IMR-90 (cell line): Measurements from ENCODE around the gene MSI1. TPM values are rescaled to one million over a fixed set of nuclear protein-coding genes. Genes with fewer than 3 reads are reported as not detected.
A peak's percentile ranks its signal among the peaks of the same experiment; 100 is the strongest.

ENCODE experiments used
- ATAC-seq: fragments of 200-7000 bp; cut with Tn5 transposase; 2 replicates; pipeline ENCODE4 v1.9.1; 2020; ENCODE audit warnings: low read depth, mild to moderate bottlenecking, moderate library complexity
- BruUV-seq: library from RNA; stranded (reverse); fragments of 400-500 nt; replicated peaks from 2 replicates; lab custom pipeline; 2021; lab: Mats Ljungman, UMichigan
- CTCF ChIA-PET: fragments of 300-600 bp; formaldehyde crosslinking; extraction: SDS; loops from one replicate; lab custom pipeline; 2021; ENCODE audit warnings: antibody characterized with exemption; lab: Yijun Ruan, JAX
- POLR2A ChIA-PET: fragments of 300-600 bp; sonication (Branson Sonifier 250); formaldehyde crosslinking; loops from one replicate; lab custom pipeline; 2022; ENCODE audit warnings: antibody characterized with exemption; ENCODE audit not compliant: unreplicated experiment; lab: Charles Lee
- DNase-seq: peaks from one replicate; pipeline ENCODE4 v3.0.0; 2013
- H2AFZ ChIP-seq: replicated peaks from 2 replicates; pipeline ENCODE3; 2013; ENCODE audit warnings: low read length, mild to moderate bottlenecking; ENCODE audit not compliant: poor library complexity
- H2AK5ac ChIP-seq: 2 replicates; pipeline ENCODE4 v1.6.1; 2013; ENCODE audit warnings: low read depth, low read length, inconsistent platforms
- H2AK9ac ChIP-seq: replicated peaks from 2 replicates; pipeline ENCODE3; 2013; ENCODE audit warnings: mild to moderate bottlenecking, low read depth, low read length, moderate library complexity; ENCODE audit not compliant: poor library complexity
- H2BK120ac ChIP-seq: 2 replicates; pipeline ENCODE4 v1.6.1; 2013; ENCODE audit warnings: low read depth, low read length, inconsistent platforms
- H2BK15ac ChIP-seq: 3 replicates; pipeline ENCODE4 v1.6.1; 2013; ENCODE audit warnings: low read depth, low read length, inconsistent platforms
- H2BK20ac ChIP-seq: 2 replicates; pipeline ENCODE4 v1.6.1; 2013; ENCODE audit warnings: low read depth, mild to moderate bottlenecking, inconsistent platforms, low read length, moderate library complexity
- H2BK5ac ChIP-seq: 2 replicates; pipeline ENCODE4 v1.6.1; 2013; ENCODE audit warnings: mild to moderate bottlenecking, low read depth, low read length, inconsistent platforms; ENCODE audit not compliant: poor library complexity, severe bottlenecking
- H3K14ac ChIP-seq: replicated peaks from 2 replicates; pipeline ENCODE4 v1.6.1; 2013; ENCODE audit warnings: low read depth, low read length, inconsistent platforms
- H3K18ac ChIP-seq: 2 replicates; pipeline ENCODE4 v1.6.1; 2013; ENCODE audit warnings: low read depth, low read length, control low read depth
- H3K23ac ChIP-seq: 2 replicates; pipeline ENCODE4 v1.6.1; 2013; ENCODE audit warnings: low read depth, low read length, inconsistent platforms
- H3K27ac ChIP-seq: 2 replicates; pipeline ENCODE4 v1.5.1; 2013; ENCODE audit warnings: mild to moderate bottlenecking, control low read depth, low read length; ENCODE audit not compliant: insufficient read depth
- H3K27me3 ChIP-seq: 2 replicates; pipeline ENCODE4 v1.6.1; 2013; ENCODE audit warnings: low read length; ENCODE audit not compliant: control insufficient read depth, insufficient read depth
- H3K36me3 ChIP-seq: 2 replicates; pipeline ENCODE4 v1.6.1; 2013; ENCODE audit warnings: low read length, mixed read lengths; ENCODE audit not compliant: control insufficient read depth, insufficient read depth
- H3K4ac ChIP-seq: 2 replicates; pipeline ENCODE4 v1.6.1; 2013; ENCODE audit warnings: low read depth, low read length, inconsistent platforms
- H3K4me1 ChIP-seq: 2 replicates; pipeline ENCODE4 v1.6.1; 2013; ENCODE audit warnings: low read length, mixed read lengths; ENCODE audit not compliant: control insufficient read depth, insufficient read depth
- H3K4me2 ChIP-seq: 2 replicates; pipeline ENCODE4 v1.6.1; 2013; ENCODE audit warnings: low read depth, mild to moderate bottlenecking, control low read depth, low read length, moderate library complexity
- H3K4me3 ChIP-seq: 2 replicates; pipeline ENCODE4 v1.5.1; 2013; ENCODE audit warnings: low read depth, mild to moderate bottlenecking, control low read depth, low read length, moderate library complexity; ENCODE audit not compliant: insufficient read depth
- H3K56ac ChIP-seq: 2 replicates; pipeline ENCODE4 v1.6.1; 2013; ENCODE audit warnings: low read length, inconsistent platforms; ENCODE audit not compliant: insufficient read depth; ENCODE audit errors: extremely low read depth
- H3K79me1 ChIP-seq, 2 experiments: 2 replicates each; pipeline ENCODE4 v1.6.1; 2013; ENCODE audit warnings: low read length in 2 of 2, inconsistent platforms in 1 of 2, low read depth in 1 of 2
- H3K9ac ChIP-seq: 2 replicates; pipeline ENCODE4 v1.6.1; 2013; ENCODE audit warnings: low read depth, low read length, control low read depth
- H3K9me1 ChIP-seq: 2 replicates; pipeline ENCODE4 v1.6.1; 2013; ENCODE audit warnings: low read length, inconsistent platforms; ENCODE audit not compliant: insufficient read depth
- H3K9me3 ChIP-seq: 2 replicates; pipeline ENCODE4 v1.6.1; 2013; ENCODE audit warnings: low read length; ENCODE audit not compliant: control insufficient read depth, insufficient read depth
- H4K20me1 ChIP-seq: 2 replicates; pipeline ENCODE4 v1.6.1; 2013; ENCODE audit warnings: low read length, inconsistent platforms; ENCODE audit not compliant: insufficient read depth
- H4K5ac ChIP-seq: 2 replicates; pipeline ENCODE4 v1.6.1; 2013; ENCODE audit warnings: mild to moderate bottlenecking, low read depth, low read length, control low read depth
- H4K8ac ChIP-seq, 2 experiments: 2 replicates each; pipeline ENCODE4 v1.6.1; 2013; ENCODE audit warnings: low read depth in 2 of 2, low read length in 2 of 2, control low read depth in 1 of 2, inconsistent platforms in 1 of 2
- H4K91ac ChIP-seq: 2 replicates; pipeline ENCODE4 v1.6.1; 2013; ENCODE audit warnings: low read depth, low read length, inconsistent platforms; ENCODE audit not compliant: insufficient read depth
- MAZ ChIP-seq: IDR thresholded peaks from 2 replicates; pipeline ENCODE4 v1.6.1; 2012; ENCODE audit warnings: low read depth, mild to moderate bottlenecking, low read length, improper control_type of control experiment, moderate library complexity, borderline replicate concordance
- RFX5 ChIP-seq: IDR thresholded peaks from 2 replicates; pipeline ENCODE4 v1.8.0; 2012; ENCODE audit warnings: low read depth, mild to moderate bottlenecking, low read length, moderate library complexity
- WGBS, 2 experiments: methylation state at CpG; one replicate each; pipeline versions ENCODE4 v1.1.5 to v1.1.7; 2013; ENCODE audit warnings: missing lambda C conversion rate in 2 of 2; ENCODE audit not compliant: insufficient read length in 1 of 2; ENCODE audit errors: extremely low coverage in 2 of 2; 5-methylcytosine and 5-hydroxymethylcytosine counted together
- dilution Hi-C: fragments of 300-500 bp; cut with HindIII; formaldehyde crosslinking; loops from one replicate; pipeline ENCODE4 v1.14.3; 2018; ENCODE audit warnings: low sequenced_read_pairs; ENCODE audit not compliant: unreplicated experiment
- in situ Hi-C: fragments of 300-500 bp; cut with MboI; formaldehyde crosslinking; loops from 3 replicates; pipeline ENCODE4 v1.14.3; 2019; ENCODE audit warnings: low sequenced_read_pairs, inconsistent platforms, mixed read lengths
- intact Hi-C: fragments of 100-400 bp; cut with micrococcal nuclease; formaldehyde crosslinking; loops from 2 replicates; pipeline ENCODE4 v1.10.0; 2022
- polyA plus RNA-seq, 3 experiments: library from polyadenylated mRNA; depleted of rRNA; stranded (reverse); fragments of >200 nt; gene quantifications; 2 replicates each; pipeline ENCODE4 v1.2.3, GENCODE V29; 2012; ENCODE audit warnings: low replicate concordance in 1 of 3
- total RNA-seq: library from RNA; depleted of rRNA; stranded (reverse); fragments of >200 nt; gene quantifications from 2 replicates; pipeline ENCODE4 v1.2.3, GENCODE V29; 2012

The MSI1 gene
- total and polyA plus RNA-seq, 2 of the 4 experiments (the other 2 are of a cell fraction) = not detected

GRCh38 chr12:120361506-120362208 lies 7.3 kb downstream of the MSI1 start:
- H2AFZ ChIP-seq = peak overlapping the region; percentile 34
- H4K8ac ChIP-seq = no peak overlapping the region
- no peak overlapping the region for H2BK15ac ChIP-seq
- no peak overlapping the region for H2BK5ac ChIP-seq
- no peaks in the 10 kb centered on the region for H3K9me3 ChIP-seq
- CTCF ChIA-PET = no interaction called here
- no peaks in the 10 kb centered on the region for H3K9me1 ChIP-seq
- H4K91ac ChIP-seq = no peak overlapping the region
- no peaks in the 10 kb centered on the region for H3K4me1 ChIP-seq
- H2BK20ac ChIP-seq = no peak overlapping the region
- no peak overlapping the region for H2AK9ac ChIP-seq
- H3K27me3 ChIP-seq = peaks cover 67% of the 10 kb centered on the region
- no peak overlapping the region for H3K4me3 ChIP-seq
- H4K5ac ChIP-seq = no peak overlapping the region
- in situ Hi-C loops (no loop called here), dilution Hi-C loops (no loop called here), intact Hi-C loops (no loop called here)
- no peak overlapping the region for H3K14ac ChIP-seq
- no peak overlapping the region for H3K23ac ChIP-seq
- POLR2A ChIA-PET = no interaction called here
- peak; percentile 79 for ATAC-seq
- DNase-seq = peak; percentile 34
- H4K20me1 ChIP-seq = no peaks in the 10 kb centered on the region
- H3K79me1 ChIP-seq = no peaks in the 10 kb centered on the region
- no peak overlapping the region for H3K27ac ChIP-seq
- no peaks in the 10 kb centered on the region for H3K36me3 ChIP-seq
- no peak for TF ChIP-seq MAZ
- peak; percentile 61 for TF ChIP-seq RFX5
- BruUV-seq = no TSS peak
- H2BK120ac ChIP-seq = no peak overlapping the region
- no peak overlapping the region for H3K4ac ChIP-seq
- no peak overlapping the region; the same call in 1 of the 2 replicates for H3K4me2 ChIP-seq
- WGBS, 2 experiments = 6% methylated on average over 25 of the region's 56 CpGs; no CpG with 5 or more reads in 1 of the 2 experiments
- no peak overlapping the region for H3K56ac ChIP-seq
- no peak overlapping the region for H2AK5ac ChIP-seq
- H3K9ac ChIP-seq = no peak overlapping the region
- H3K18ac ChIP-seq = no peak overlapping the region
